ENCODE data around the gene STK36.

STK36 gene

GRCh38 chr2:218717262-218717661 lies 45.4 kb downstream of the STK36 start:
- H3K9me3 Mint-ChIP-seq, result no peaks in the 10 kb centered on the region
- peaks cover 26% of the 10 kb centered on the region for H3K4me1 Mint-ChIP-seq
- no peak for DNase-seq
- peaks cover 3% of the 10 kb centered on the region for H3K27me3 Mint-ChIP-seq (ENCODE audit: low read depth, poor library complexity)
- H3K36me3 Mint-ChIP-seq (ENCODE audit: low read depth), result peaks cover 56% of the 10 kb centered on the region
- no peak overlapping the region for H3K4me3 Mint-ChIP-seq
- H3K27ac Mint-ChIP-seq, result peak overlapping the region; percentile 23
- no peak for TF ChIP-seq CTCF (IDR thresholded peaks at IDR 0.05)

GRCh38 chr2:218718058-218718457 lies 46.2 kb downstream of the STK36 start:
- Mint-ChIP-seq H3K27me3 (ENCODE audit: low read depth, poor library complexity) (peaks cover 3% of the 10 kb centered on the region), H3K27ac (peak overlapping the region; percentile 23), H3K9me3 (no peaks in the 10 kb centered on the region), H3K36me3 (ENCODE audit: low read depth) (peaks cover 56% of the 10 kb centered on the region), H3K4me1 (peaks cover 34% of the 10 kb centered on the region), H3K4me3 (no peak overlapping the region)
- DNase-seq, result no peak
- no peak for TF ChIP-seq CTCF (IDR thresholded peaks at IDR 0.05)

- peaks cover 61% of the 10 kb centered on the region for H3K36me3 Mint-ChIP-seq (ENCODE audit: low read depth)
- H3K27ac Mint-ChIP-seq, result no peak overlapping the region
Observed at GRCh38 chr2:218719457-218719856, 47.6 kb downstream of the STK36 start.

GRCh38 chr2:218720048-218721041 lies 48.5 kb downstream of the STK36 start:
- Mint-ChIP-seq H3K4me1 (peaks cover 31% of the 10 kb centered on the region), H3K27ac (no peak overlapping the region), H3K9me3 (peaks cover 17% of the 10 kb centered on the region), H3K27me3 (ENCODE audit: low read depth, poor library complexity) (peaks cover 3% of the 10 kb centered on the region), H3K4me3 (no peak overlapping the region), H3K36me3 (ENCODE audit: low read depth) (peaks cover 65% of the 10 kb centered on the region)
- TF ChIP-seq CTCF (IDR thresholded peaks at IDR 0.05), result no peak
- DNase-seq, result no peak

More at GRCh38 chr2:218719457-218719856, 47.6 kb downstream of the STK36 start:
- DNase-seq, result no peak
- Mint-ChIP-seq H3K27me3 (ENCODE audit: low read depth, poor library complexity) (peaks cover 3% of the 10 kb centered on the region), H3K4me3 (no peak overlapping the region), H3K9me3 (peaks cover 10% of the 10 kb centered on the region), H3K4me1 (peaks cover 31% of the 10 kb centered on the region)
- TF ChIP-seq CTCF (IDR thresholded peaks at IDR 0.05), result no peak

- H3K27me3 Mint-ChIP-seq (ENCODE audit: low read depth, poor library complexity), result peaks cover 3% of the 10 kb centered on the region
- H3K4me3 Mint-ChIP-seq, result no peak overlapping the region
- H3K4me1 Mint-ChIP-seq, result peaks cover 31% of the 10 kb centered on the region
- no peak for DNase-seq
- TF ChIP-seq CTCF (IDR thresholded peaks at IDR 0.05), result no peak
- no peak overlapping the region for H3K27ac Mint-ChIP-seq
- H3K9me3 Mint-ChIP-seq, result peaks cover 29% of the 10 kb centered on the region
- H3K36me3 Mint-ChIP-seq (ENCODE audit: low read depth), result peaks cover 68% of the 10 kb centered on the region
Observed at GRCh38 chr2:218721488-218721887, 49.6 kb downstream of the STK36 start.
